Left kidney (tissue), 2 donors: ENCODE data around the gene ERC2. TPM values are rescaled to one million over a fixed set of nuclear protein-coding genes. Genes with fewer than 3 reads are reported as not detected.

ENCODE experiments used
- DNase-seq: peaks from one replicate; pipeline ENCODE4 v3.0.0-alpha.2; 2013
- polyA plus RNA-seq: library from polyadenylated mRNA; unstranded; fragments of 120-200 nt; gene quantifications from one replicate; pipeline ENCODE4 v1.2.1, GENCODE V29; 2013; ENCODE audit not compliant: insufficient read length

The ERC2 gene
- polyA plus RNA-seq, 1 donor = 3.9 TPM

GRCh38 chr3:56428667-56429066 lies 39.6 kb downstream of the ERC2 start:
- no peak for DNase-seq

GRCh38 chr3:56424885-56425284 lies 43.4 kb downstream of the ERC2 start:
- DNase-seq = no peak

- no peak for DNase-seq
Measured at GRCh38 chr3:56424336-56424735, 43.9 kb downstream of the ERC2 start.

- DNase-seq = no peak
Measured at GRCh38 chr3:56423661-56424099, 44.6 kb downstream of the ERC2 start.

- DNase-seq = no peak
Measured at GRCh38 chr3:56422316-56422715, 46.0 kb downstream of the ERC2 start.

- DNase-seq = no peak
Measured at GRCh38 chr3:56421205-56421604, 47.1 kb downstream of the ERC2 start.

- no peak for DNase-seq
Measured at GRCh38 chr3:56415652-56416051, 52.6 kb downstream of the ERC2 start.

GRCh38 chr3:56413911-56414310 lies 54.4 kb downstream of the ERC2 start:
- no peak for DNase-seq

- no peak for DNase-seq
Measured at GRCh38 chr3:56411166-56411565, 57.1 kb downstream of the ERC2 start.

- DNase-seq = no peak
Measured at GRCh38 chr3:56410576-56410975, 57.7 kb downstream of the ERC2 start.

GRCh38 chr3:56409790-56410189 lies 58.5 kb downstream of the ERC2 start:
- DNase-seq = no peak

GRCh38 chr3:56408761-56409196 lies 59.5 kb downstream of the ERC2 start:
- no peak for DNase-seq

- no peak for DNase-seq
Measured at GRCh38 chr3:56406826-56407515, 61.3 kb downstream of the ERC2 start.

- no peak for DNase-seq
Measured at GRCh38 chr3:56404884-56405283, 63.4 kb downstream of the ERC2 start.

GRCh38 chr3:56398659-56399058 lies 69.6 kb downstream of the ERC2 start:
- no peak for DNase-seq

- DNase-seq = no peak
Measured at GRCh38 chr3:56397798-56398197, 70.5 kb downstream of the ERC2 start.

GRCh38 chr3:56389183-56389830 lies 79.0 kb downstream of the ERC2 start:
- DNase-seq = no peak

GRCh38 chr3:56383092-56383491 lies 85.2 kb downstream of the ERC2 start:
- DNase-seq = no peak

GRCh38 chr3:56379723-56380287 lies 88.5 kb downstream of the ERC2 start:
- DNase-seq = no peak

- DNase-seq = no peak
Measured at GRCh38 chr3:56375654-56376053, 92.6 kb downstream of the ERC2 start.

GRCh38 chr3:56373386-56373785 lies 94.9 kb downstream of the ERC2 start:
- DNase-seq = no peak

GRCh38 chr3:56370991-56371775 lies 97.1 kb downstream of the ERC2 start:
- no peak for DNase-seq

- DNase-seq = no peak
Measured at GRCh38 chr3:56369914-56370313, 98.4 kb downstream of the ERC2 start.
